Duodenal mucosa (tissue), 2 donors: Measurements from ENCODE around the gene GTF2H1.

Experiments used
- H3K27ac ChIP-seq: one replicate; pipeline ENCODE4 v1.7.0; 2013; ENCODE audit warnings: low read depth, low read length
- H3K27me3 ChIP-seq, 2 donors: one replicate each; pipeline ENCODE4 v1.7.0; 2013; ENCODE audit warnings: low read length in 2 of 2, control low read depth in 1 of 2; ENCODE audit not compliant: insufficient read depth in 2 of 2, control insufficient read depth in 1 of 2
- H3K36me3 ChIP-seq, 2 donors: one replicate each; pipeline ENCODE4 v1.7.0; 2013; ENCODE audit warnings: low read length in 2 of 2, control low read depth in 1 of 2; ENCODE audit not compliant: insufficient read depth in 2 of 2, control insufficient read depth in 1 of 2
- H3K4me1 ChIP-seq, 2 donors: one replicate each; pipeline ENCODE4 v1.7.0; 2013; ENCODE audit warnings: low read length in 2 of 2, control low read depth in 1 of 2; ENCODE audit not compliant: insufficient read depth in 2 of 2, control insufficient read depth in 1 of 2
- H3K4me3 ChIP-seq, 2 donors: one replicate each; pipeline ENCODE4 v1.7.0; 2013; ENCODE audit warnings: low read length in 2 of 2, low read depth in 1 of 2
- H3K9ac ChIP-seq, 2 donors: one replicate each; pipeline ENCODE4 v1.7.0; 2013; ENCODE audit warnings: low read length in 2 of 2, low read depth in 1 of 2
- H3K9me3 ChIP-seq, 2 donors: one replicate each; pipeline ENCODE4 v1.7.0; 2013; ENCODE audit warnings: low read length in 2 of 2, control low read depth in 1 of 2; ENCODE audit not compliant: control insufficient read depth in 1 of 2

GTF2H1 gene

DNA sequence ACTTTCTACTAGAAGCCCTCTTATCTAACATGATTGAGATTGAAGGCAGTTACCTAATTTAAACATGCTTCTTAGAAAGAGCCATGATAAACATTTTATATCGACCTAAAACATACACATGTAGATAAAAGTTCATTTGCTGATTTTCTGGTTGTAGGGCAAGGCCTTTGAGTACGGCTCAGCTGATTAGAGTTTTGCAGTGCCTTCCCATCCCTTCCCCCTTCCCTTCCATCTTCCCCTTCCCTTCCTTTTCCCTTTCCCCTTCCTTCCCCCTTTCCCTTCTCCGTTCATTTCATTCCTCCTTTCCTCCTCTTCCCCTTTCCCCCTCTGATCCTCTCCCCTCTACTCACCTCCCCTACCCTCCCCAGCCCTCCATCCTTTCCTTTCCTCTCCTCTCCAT is 94.1 kb downstream of the GTF2H1 start:
- Histone ChIP-seq H3K27me3 (no peaks in the 10 kb centered on the region), H3K9ac (no peak overlapping the region), H3K4me3 (no peak overlapping the region), H3K9me3 (no peaks in the 10 kb centered on the region), H3K27ac (no peak overlapping the region), H3K4me1 (peaks cover 0 to 5% of the 10 kb centered on the region in 2 donors), H3K36me3 (no peaks in the 10 kb centered on the region)
